Activated naive CD8-positive, alpha-beta T cell treated with anti-CD3 and anti-CD28 coated beads for 36 hours (primary cell): ENCODE results near the gene IRF4. TPM values are rescaled to one million over a fixed set of nuclear protein-coding genes. Genes with fewer than 3 reads are reported as not detected.

ENCODE experiments used
- DNase-seq: peaks from one replicate; pipeline ENCODE4 v3.0.0; 2021
- H3K27ac Mint-ChIP-seq: one replicate; pipeline ENCODE4 v1.8.0; 2022; ENCODE audit warnings: mild to moderate bottlenecking, moderate library complexity, mixed read lengths
- H3K27me3 Mint-ChIP-seq: one replicate; pipeline ENCODE4 v1.8.0; 2022; ENCODE audit warnings: mild to moderate bottlenecking, mixed read lengths
- H3K36me3 Mint-ChIP-seq: one replicate; pipeline ENCODE4 v1.8.0; 2021; ENCODE audit warnings: mild to moderate bottlenecking, mixed read lengths
- H3K4me1 Mint-ChIP-seq: one replicate; pipeline ENCODE4 v1.8.0; 2021; ENCODE audit warnings: mixed read lengths
- H3K4me3 Mint-ChIP-seq: one replicate; pipeline ENCODE4 v1.8.0; 2022; ENCODE audit warnings: mild to moderate bottlenecking, moderate library complexity, mixed read lengths
- H3K9me3 Mint-ChIP-seq: one replicate; pipeline ENCODE4 v1.8.0; 2022; ENCODE audit warnings: mixed read lengths
- total RNA-seq, 2 experiments: library from RNA; stranded (reverse); gene quantifications; one replicate each; pipeline ENCODE4 v1.2.3, GENCODE V29; 2021

The IRF4 gene
- total RNA-seq, 2 experiments from 2014 or later: 432 to 438 TPM

- H3K4me1 Mint-ChIP-seq: peaks cover 15% of the 10 kb centered on the region
- no peak overlapping the region for H3K4me3 Mint-ChIP-seq
- H3K9me3 Mint-ChIP-seq: peaks cover 10% of the 10 kb centered on the region
- DNase-seq: no peak
- H3K27ac Mint-ChIP-seq: no peak overlapping the region
- H3K27me3 Mint-ChIP-seq: no peaks in the 10 kb centered on the region
- H3K36me3 Mint-ChIP-seq: peaks cover 3% of the 10 kb centered on the region
These were observed 32.1 kb upstream of the IRF4 start for GRCh38 chr6:359261-360035.

DNA sequence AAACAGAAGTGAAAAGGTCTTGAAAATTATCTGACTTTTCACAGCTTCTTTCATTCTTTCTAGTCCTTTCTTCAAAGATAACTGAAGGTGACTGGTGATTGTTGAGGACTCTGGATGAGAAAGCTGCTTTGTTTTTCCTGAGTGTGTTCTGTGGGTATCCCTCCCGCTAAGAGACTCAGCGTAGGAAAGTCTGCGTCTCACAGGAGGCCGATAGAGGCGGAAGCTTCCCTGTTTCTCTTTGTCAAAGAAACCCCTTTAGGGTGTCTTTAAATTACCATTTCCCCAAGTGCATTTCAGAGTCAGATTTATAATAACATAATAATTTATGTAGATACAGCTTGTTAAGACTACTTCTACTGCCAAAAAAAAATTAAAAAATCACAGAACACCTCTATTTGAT lies 31.2 kb upstream of the IRF4 start:
- H3K4me1 Mint-ChIP-seq: peaks cover 15% of the 10 kb centered on the region
- DNase-seq: no peak
- H3K9me3 Mint-ChIP-seq: peaks cover 11% of the 10 kb centered on the region
- H3K4me3 Mint-ChIP-seq: no peak overlapping the region
- no peaks in the 10 kb centered on the region for H3K27me3 Mint-ChIP-seq
- peaks cover 3% of the 10 kb centered on the region for H3K36me3 Mint-ChIP-seq
- no peak overlapping the region for H3K27ac Mint-ChIP-seq

DNA sequence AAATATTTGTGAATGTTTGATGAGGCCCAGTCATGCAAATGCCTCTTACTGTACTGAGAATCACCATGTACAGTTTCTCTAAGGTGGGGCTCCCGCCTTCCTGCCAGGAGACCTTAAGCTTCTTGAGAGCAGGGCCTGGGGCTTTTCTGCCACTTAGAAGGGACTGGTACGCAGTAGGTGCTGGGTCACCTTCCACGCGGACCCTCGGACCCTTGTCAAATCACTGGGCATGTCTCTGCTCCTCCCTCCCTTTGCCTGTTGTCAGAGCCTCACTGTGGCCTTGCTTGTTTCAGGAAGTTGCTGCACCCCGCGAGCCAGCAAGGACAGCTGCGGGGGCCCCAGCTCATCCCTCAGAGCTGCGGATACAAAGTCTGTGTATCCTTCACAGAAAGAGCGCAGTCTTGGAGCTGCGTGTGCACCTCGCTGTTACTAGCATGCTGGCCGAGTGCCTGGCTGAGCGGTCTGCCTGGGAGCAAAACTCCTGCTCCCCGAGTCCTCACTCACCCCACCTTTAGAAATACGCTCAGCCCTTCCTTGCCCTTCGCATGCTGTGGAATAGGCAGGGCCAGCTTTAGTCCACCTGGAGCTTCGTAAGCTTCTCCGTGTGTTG lies 30.7 kb upstream of the IRF4 start:
- peaks cover 11% of the 10 kb centered on the region for H3K9me3 Mint-ChIP-seq
- DNase-seq: no peak
- H3K4me3 Mint-ChIP-seq: no peak overlapping the region
- H3K36me3 Mint-ChIP-seq: peaks cover 3% of the 10 kb centered on the region
- peaks cover 15% of the 10 kb centered on the region for H3K4me1 Mint-ChIP-seq
- H3K27me3 Mint-ChIP-seq: no peaks in the 10 kb centered on the region
- no peak overlapping the region for H3K27ac Mint-ChIP-seq

DNA sequence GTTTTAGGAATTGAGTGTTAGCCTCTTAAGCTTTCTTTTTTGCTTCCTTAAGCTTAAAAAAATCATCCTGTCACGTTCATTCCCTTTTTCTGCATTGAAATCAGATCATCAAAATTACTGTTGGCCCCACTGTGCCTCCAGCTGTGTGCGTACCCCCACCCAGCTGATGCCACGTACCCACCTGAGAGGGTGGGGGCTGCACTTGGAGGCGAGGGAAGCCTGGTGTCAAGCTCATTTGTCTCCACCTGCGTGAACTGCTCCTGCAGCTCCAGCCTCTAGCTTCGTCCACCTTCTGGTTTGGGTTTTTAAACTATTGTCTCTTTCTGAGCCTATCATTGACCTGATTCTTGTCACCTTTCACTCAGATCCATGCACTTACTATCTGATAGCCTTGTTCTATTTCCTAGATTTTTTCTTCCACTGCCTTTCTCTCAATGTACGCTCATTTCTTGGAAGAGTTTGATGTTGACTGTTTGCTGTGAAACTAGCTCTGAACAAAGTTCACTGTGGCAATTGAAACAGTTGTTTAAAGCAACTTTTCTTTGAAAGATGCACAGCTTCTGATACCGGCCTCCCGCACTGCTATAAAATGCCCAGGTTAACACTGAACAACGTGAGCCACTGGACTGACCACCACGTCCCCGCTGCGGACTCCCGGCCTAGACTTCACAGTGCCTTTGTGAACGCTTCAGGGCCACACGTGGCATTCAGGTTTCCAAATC lies 30.0 kb upstream of the IRF4 start:
- DNase-seq: no peak
- peaks cover 11% of the 10 kb centered on the region for H3K9me3 Mint-ChIP-seq
- peaks cover 12% of the 10 kb centered on the region for H3K4me1 Mint-ChIP-seq
- H3K27ac Mint-ChIP-seq: no peak overlapping the region
- H3K36me3 Mint-ChIP-seq: peaks cover 3% of the 10 kb centered on the region
- no peak overlapping the region for H3K4me3 Mint-ChIP-seq
- no peaks in the 10 kb centered on the region for H3K27me3 Mint-ChIP-seq

- Mint-ChIP-seq H3K9me3 (peaks cover 11% of the 10 kb centered on the region), H3K36me3 (no peaks in the 10 kb centered on the region), H3K27me3 (no peaks in the 10 kb centered on the region), H3K27ac (no peak overlapping the region), H3K4me1 (peaks cover 4% of the 10 kb centered on the region), H3K4me3 (no peak overlapping the region)
- DNase-seq: no peak
These were observed 29.2 kb upstream of the IRF4 start for GRCh38 chr6:362231-362923.

GRCh38 chr6:362924-363249 lies 28.7 kb upstream of the IRF4 start:
- H3K27ac Mint-ChIP-seq: no peak overlapping the region
- peaks cover 11% of the 10 kb centered on the region for H3K9me3 Mint-ChIP-seq
- H3K36me3 Mint-ChIP-seq: no peaks in the 10 kb centered on the region
- DNase-seq: no peak
- peaks cover 1% of the 10 kb centered on the region for H3K27me3 Mint-ChIP-seq
- H3K4me3 Mint-ChIP-seq: no peak overlapping the region
- peaks cover 3% of the 10 kb centered on the region for H3K4me1 Mint-ChIP-seq

DNA sequence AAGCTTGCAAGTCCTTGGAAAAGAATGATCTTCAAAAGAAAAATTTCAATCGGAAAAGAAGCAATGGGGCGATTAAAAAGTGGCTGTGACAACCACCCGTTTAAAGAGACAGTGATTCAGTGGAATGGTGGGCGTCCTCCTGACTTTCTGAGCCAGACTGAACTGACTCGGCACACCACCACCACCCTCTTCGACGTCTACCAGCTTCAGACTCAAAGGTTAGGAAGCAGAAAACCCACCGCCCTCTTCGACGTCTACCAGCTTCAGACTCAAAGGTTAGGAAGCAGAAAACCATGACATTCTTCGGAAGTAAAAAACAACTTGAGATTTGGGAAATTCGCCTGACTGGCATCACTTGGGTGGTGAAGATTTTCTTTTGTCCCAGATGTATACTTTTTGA lies 28.3 kb upstream of the IRF4 start:
- no peak for DNase-seq
- Mint-ChIP-seq H3K36me3 (no peaks in the 10 kb centered on the region), H3K4me3 (no peak overlapping the region), H3K27me3 (peaks cover 5% of the 10 kb centered on the region), H3K27ac (no peak overlapping the region), H3K9me3 (peaks cover 11% of the 10 kb centered on the region), H3K4me1 (peaks cover 2% of the 10 kb centered on the region)

DNA sequence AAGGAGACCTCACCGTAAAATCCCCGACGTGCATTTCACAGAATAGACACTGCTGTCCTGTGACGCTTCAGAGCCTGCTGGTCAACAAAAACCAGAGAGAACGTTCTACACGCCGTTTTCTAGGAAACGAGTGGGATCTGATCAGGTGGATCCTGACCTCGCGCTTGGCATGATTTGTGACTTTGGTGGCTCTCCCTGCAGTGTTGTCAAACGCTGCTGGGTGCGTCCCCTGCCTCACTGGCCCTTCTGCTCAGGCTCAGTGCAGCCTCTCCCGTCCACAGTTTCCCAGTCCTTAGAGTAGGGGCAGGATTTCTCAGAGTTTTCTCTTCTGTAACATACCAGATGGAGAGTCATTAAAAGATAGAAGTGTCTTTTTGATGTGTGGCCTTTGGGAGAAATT lies 27.6 kb upstream of the IRF4 start:
- no peak overlapping the region for H3K4me3 Mint-ChIP-seq
- no peaks in the 10 kb centered on the region for H3K36me3 Mint-ChIP-seq
- no peak for DNase-seq
- H3K4me1 Mint-ChIP-seq: no peaks in the 10 kb centered on the region
- H3K27me3 Mint-ChIP-seq: peaks cover 5% of the 10 kb centered on the region
- peaks cover 11% of the 10 kb centered on the region for H3K9me3 Mint-ChIP-seq
- H3K27ac Mint-ChIP-seq: no peak overlapping the region

- Mint-ChIP-seq H3K27ac (no peak overlapping the region), H3K36me3 (no peaks in the 10 kb centered on the region), H3K9me3 (peaks cover 11% of the 10 kb centered on the region), H3K4me3 (no peak overlapping the region), H3K4me1 (no peaks in the 10 kb centered on the region), H3K27me3 (peaks cover 5% of the 10 kb centered on the region)
- DNase-seq: no peak
These were observed 26.7 kb upstream of the IRF4 start for GRCh38 chr6:364609-365540.

GRCh38 chr6:365835-366234 lies 25.7 kb upstream of the IRF4 start:
- no peak overlapping the region for H3K27ac Mint-ChIP-seq
- peaks cover 11% of the 10 kb centered on the region for H3K9me3 Mint-ChIP-seq
- no peaks in the 10 kb centered on the region for H3K4me1 Mint-ChIP-seq

DNA sequence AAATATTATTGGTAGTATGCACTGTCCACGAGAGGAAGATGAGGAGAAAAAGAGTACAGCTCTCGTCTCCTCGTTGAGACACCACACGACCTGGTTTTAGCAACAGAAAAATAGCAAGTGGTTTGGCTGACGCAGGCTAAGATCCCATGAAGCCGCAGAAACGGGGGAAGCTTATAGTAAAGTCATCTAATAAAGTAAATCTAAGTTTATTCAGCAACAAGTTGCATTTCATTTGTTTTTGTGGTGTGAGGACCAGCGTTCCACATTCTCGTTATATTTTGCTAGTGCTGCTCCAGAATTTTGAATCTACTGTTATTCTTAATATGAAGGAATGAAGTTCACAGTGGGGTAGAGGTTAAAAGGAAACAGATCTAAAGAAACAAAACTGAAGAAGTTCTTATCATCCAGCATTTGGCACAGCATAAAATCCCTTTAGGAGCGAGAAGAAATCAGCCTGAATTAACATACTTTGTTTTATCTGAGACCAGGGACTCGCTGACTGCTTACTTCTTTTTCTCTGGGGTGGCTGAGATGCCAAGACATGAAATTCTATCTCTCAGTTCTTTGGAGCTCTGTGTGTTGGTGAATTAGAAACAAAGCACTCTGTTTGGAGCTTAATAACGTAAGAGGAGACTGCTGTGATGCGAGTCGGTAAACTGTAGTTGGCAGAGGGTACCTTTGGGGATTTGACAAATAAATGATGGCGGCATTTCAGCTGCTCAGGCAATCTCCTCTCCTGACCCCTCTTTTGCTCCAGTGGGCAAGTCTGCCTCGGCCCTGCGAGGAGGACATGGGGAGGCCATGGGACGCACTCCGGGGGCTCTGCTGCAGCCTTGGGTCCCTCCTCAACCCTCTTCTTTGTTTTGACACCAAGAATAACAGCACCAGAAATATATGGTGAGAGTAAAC lies 24.9 kb upstream of the IRF4 start:
- Mint-ChIP-seq H3K27me3 (peaks cover 8% of the 10 kb centered on the region), H3K9me3 (peaks cover 11% of the 10 kb centered on the region), H3K4me3 (no peak overlapping the region), H3K27ac (no peak overlapping the region), H3K4me1 (no peaks in the 10 kb centered on the region), H3K36me3 (no peaks in the 10 kb centered on the region)
- DNase-seq: no peak

More at GRCh38 chr6:365835-366234, 25.7 kb upstream of the IRF4 start:
- Mint-ChIP-seq H3K27me3 (peaks cover 8% of the 10 kb centered on the region), H3K36me3 (no peaks in the 10 kb centered on the region), H3K4me3 (no peak overlapping the region)
- no peak for DNase-seq

DNA sequence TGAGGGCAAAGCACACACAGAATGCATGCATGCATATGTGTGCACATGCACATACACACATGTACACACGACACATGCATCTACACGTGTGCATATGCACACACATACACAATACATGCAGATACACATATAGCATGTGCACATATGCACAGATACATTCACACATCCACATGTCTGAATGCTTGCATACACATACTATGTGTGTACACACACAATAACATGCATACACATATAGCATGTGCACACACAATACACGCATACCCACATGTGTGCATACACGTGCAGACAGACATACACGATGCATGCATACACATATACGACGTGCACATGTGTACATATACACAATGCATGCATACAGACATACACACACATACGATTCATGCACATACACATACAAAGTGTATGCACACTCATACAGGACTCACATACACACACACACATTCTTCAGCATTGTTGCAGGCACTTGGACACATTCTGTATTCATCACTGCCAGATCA lies 24.2 kb upstream of the IRF4 start:
- DNase-seq: no peak
- peaks cover 8% of the 10 kb centered on the region for H3K27me3 Mint-ChIP-seq
- no peak overlapping the region for H3K27ac Mint-ChIP-seq
- peaks cover 11% of the 10 kb centered on the region for H3K9me3 Mint-ChIP-seq
- no peaks in the 10 kb centered on the region for H3K4me1 Mint-ChIP-seq
- H3K36me3 Mint-ChIP-seq: no peaks in the 10 kb centered on the region
- no peak overlapping the region for H3K4me3 Mint-ChIP-seq

DNA sequence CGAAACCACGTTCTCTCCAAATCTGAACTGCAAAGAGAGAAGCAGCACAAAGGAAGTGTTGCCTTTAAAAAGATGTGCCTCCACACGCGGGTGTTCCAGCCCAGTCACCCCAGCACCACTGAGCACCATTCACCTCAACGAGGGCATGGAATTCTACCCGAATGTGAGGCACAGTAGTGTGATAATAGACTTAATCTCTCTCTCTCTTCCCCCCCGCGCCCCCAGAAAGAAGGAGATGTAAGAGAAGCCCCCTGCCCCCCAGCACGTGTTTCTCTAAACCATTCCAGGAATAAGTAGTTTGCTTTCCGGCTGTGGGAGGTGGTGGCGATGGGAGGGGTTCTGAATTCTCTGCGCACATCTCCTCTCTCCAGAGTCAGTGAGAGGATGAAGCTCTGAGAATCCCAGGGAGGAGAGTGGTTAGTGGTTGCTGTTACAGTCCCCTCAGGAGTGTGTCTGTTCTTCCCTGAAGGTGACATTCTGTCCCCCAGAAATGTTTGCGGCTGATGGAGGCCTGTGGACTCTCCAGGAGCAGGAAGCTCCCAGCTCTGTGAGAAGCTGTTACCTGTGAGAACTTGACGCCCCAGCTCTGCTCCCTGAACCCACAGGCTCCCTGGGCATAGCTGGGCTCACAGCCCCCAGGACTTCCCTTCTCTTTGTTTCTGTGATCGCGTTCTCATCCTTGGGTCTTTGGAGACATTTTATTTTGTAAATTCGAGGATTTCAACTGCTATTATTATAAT lies 23.5 kb upstream of the IRF4 start:
- no peak overlapping the region for H3K27ac Mint-ChIP-seq

More for the DNA sequence above, 23.5 kb upstream of the IRF4 start:
- Mint-ChIP-seq H3K27me3 (peaks cover 16% of the 10 kb centered on the region), H3K4me3 (no peak overlapping the region), H3K4me1 (no peaks in the 10 kb centered on the region), H3K36me3 (no peaks in the 10 kb centered on the region), H3K9me3 (peaks cover 6% of the 10 kb centered on the region)
- DNase-seq: no peak
